Lower leg skin (tissue), 3 donors: ENCODE results near the gene NABP1.

Source experiments
- POLR2A ChIP-seq, 2 donors: fragments of 450-650 bp; IDR thresholded peaks; one replicate each; pipeline ENCODE4 v1.6.1; 2016 to 2017; ENCODE audit warnings: antibody characterized with exemption in 2 of 2, mild to moderate bottlenecking in 1 of 2, moderate library complexity in 1 of 2
- TF ChIP-seq, protein P1 (sequence below), 3 donors: fragments of 450-650 bp; IDR thresholded peaks; one replicate each; pipeline ENCODE4 v1.5.1; 2016; ENCODE audit warnings: antibody characterized with exemption in 3 of 3, mild to moderate bottlenecking in 3 of 3, moderate library complexity in 2 of 3

DNA sequence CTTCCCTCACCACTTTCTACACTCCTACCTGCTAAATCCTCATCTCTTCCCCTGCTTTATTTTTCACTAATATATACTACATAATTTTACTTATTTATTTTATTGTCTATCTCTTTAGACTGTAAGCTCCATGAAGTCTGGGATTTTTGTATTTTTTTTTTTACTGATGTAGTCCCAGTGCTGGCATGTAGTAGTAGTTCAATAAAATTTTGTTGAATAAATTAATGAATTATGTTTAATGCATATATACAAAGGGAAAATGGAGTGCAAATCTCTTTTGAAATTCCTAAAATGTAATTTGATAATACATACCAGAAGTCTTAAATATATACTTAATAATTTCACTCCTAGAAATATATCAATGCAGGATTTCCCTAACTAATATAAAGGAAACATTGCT, 7.1 kb upstream of the NABP1 start:
- TF ChIP-seq POLR2A (IDR thresholded peaks at IDR 0.05) = no peak
- TF ChIP-seq, protein P1, sequence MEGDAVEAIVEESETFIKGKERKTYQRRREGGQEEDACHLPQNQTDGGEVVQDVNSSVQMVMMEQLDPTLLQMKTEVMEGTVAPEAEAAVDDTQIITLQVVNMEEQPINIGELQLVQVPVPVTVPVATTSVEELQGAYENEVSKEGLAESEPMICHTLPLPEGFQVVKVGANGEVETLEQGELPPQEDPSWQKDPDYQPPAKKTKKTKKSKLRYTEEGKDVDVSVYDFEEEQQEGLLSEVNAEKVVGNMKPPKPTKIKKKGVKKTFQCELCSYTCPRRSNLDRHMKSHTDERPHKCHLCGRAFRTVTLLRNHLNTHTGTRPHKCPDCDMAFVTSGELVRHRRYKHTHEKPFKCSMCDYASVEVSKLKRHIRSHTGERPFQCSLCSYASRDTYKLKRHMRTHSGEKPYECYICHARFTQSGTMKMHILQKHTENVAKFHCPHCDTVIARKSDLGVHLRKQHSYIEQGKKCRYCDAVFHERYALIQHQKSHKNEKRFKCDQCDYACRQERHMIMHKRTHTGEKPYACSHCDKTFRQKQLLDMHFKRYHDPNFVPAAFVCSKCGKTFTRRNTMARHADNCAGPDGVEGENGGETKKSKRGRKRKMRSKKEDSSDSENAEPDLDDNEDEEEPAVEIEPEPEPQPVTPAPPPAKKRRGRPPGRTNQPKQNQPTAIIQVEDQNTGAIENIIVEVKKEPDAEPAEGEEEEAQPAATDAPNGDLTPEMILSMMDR (IDR thresholded peaks at IDR 0.05) = no peak
